Stimulated activated memory B cell treated with anti-CD40 and anti-IgM and Interleukin-4, amounts not matched to agents 10 μg/mL and 1 μg/mL and 100 μg/mL, for 72 hours (primary cell): ENCODE data around the gene SESN3.
"Not testable (repeated sequence)": the region's sequence is repeated elsewhere in the genome, so short reads cannot be mapped to it uniquely, and the experiment has no call there.

ENCODE experiments used
- ATAC-seq: fragments of 150-1000 bp; cut with Tn5 transposase; 2 replicates; pipeline ENCODE4 v1.10.0; 2021
- H3K27ac Mint-ChIP-seq: one replicate; pipeline ENCODE4 v1.8.0; 2022; ENCODE audit warnings: mild to moderate bottlenecking, mixed read lengths
- H3K27me3 Mint-ChIP-seq: one replicate; pipeline ENCODE4 v1.8.0; 2022; ENCODE audit warnings: mixed read lengths
- H3K36me3 Mint-ChIP-seq: one replicate; pipeline ENCODE4 v1.8.0; 2022; ENCODE audit warnings: mixed read lengths
- H3K4me1 Mint-ChIP-seq: one replicate; pipeline ENCODE4 v1.8.0; 2022; ENCODE audit warnings: mixed read lengths
- H3K4me3 Mint-ChIP-seq: one replicate; pipeline ENCODE4 v1.8.0; 2022; ENCODE audit warnings: mild to moderate bottlenecking, moderate library complexity, mixed read lengths
- H3K9me3 Mint-ChIP-seq: one replicate; pipeline ENCODE4 v1.8.0; 2022; ENCODE audit warnings: mixed read lengths

SESN3 gene

DNA sequence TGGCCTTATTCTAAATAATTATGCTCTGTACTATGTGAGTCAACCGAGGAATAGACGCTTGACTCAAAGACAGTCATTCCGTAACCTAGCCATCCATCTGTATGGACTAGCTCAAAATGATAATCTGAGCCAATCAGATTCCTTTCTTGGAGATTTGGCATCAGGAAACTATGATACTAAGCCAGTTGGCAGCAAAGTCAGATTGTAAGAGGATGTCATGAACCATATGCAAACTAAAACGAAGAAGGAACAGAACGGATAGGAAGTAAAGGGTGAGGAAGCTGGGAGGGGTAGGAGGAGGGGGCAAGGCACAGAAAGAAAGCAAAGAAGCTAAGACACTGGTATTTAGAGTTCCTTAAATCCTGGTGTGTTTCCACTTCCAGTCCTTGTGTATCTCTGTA is 10.7 kb upstream of the SESN3 start:
- peaks cover 35% of the 10 kb centered on the region for H3K4me1 Mint-ChIP-seq
- H3K36me3 Mint-ChIP-seq, result no peaks in the 10 kb centered on the region
- peak overlapping the region; percentile 92 for H3K27ac Mint-ChIP-seq
- no peaks in the 10 kb centered on the region for H3K9me3 Mint-ChIP-seq
- no peaks in the 10 kb centered on the region for H3K27me3 Mint-ChIP-seq
- peak; percentile 83 for ATAC-seq
- H3K4me3 Mint-ChIP-seq, result peak overlapping the region; percentile 59

GRCh38 chr11:95239871-95240649 is 9.1 kb upstream of the SESN3 start:
- H3K4me3 Mint-ChIP-seq, result no peak overlapping the region
- peak overlapping the region; percentile 92 for H3K27ac Mint-ChIP-seq
- no peaks in the 10 kb centered on the region for H3K27me3 Mint-ChIP-seq
- H3K9me3 Mint-ChIP-seq, result no peaks in the 10 kb centered on the region
- no peaks in the 10 kb centered on the region for H3K36me3 Mint-ChIP-seq
- peaks cover 34% of the 10 kb centered on the region for H3K4me1 Mint-ChIP-seq
- ATAC-seq, result no peak

DNA sequence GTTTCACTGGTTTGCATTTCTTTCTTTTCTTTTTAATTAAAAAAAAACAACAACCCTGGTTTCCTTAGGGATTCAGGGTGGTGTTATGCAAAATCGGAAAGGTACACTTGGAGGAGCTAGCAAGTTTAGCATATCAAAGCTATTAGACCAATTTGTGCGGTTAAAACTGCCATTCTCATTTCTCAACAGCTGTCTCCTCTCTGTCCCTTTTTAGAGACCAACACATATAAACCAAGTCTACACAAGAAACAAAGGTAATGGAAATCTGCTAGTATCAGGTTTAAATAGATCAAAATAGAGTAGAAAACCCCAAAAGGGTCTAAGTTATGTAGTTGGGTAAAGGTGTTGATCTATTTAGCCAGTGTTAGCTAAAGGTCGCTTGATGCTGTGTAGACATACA is 1.7 kb upstream of the SESN3 start:
- Mint-ChIP-seq H3K4me1 (peaks cover 16% of the 10 kb centered on the region), H3K27me3 (no peaks in the 10 kb centered on the region), H3K9me3 (no peaks in the 10 kb centered on the region), H3K4me3 (no peak overlapping the region), H3K27ac (no peak overlapping the region), H3K36me3 (no peaks in the 10 kb centered on the region)
- peak; percentile 1 for ATAC-seq

DNA sequence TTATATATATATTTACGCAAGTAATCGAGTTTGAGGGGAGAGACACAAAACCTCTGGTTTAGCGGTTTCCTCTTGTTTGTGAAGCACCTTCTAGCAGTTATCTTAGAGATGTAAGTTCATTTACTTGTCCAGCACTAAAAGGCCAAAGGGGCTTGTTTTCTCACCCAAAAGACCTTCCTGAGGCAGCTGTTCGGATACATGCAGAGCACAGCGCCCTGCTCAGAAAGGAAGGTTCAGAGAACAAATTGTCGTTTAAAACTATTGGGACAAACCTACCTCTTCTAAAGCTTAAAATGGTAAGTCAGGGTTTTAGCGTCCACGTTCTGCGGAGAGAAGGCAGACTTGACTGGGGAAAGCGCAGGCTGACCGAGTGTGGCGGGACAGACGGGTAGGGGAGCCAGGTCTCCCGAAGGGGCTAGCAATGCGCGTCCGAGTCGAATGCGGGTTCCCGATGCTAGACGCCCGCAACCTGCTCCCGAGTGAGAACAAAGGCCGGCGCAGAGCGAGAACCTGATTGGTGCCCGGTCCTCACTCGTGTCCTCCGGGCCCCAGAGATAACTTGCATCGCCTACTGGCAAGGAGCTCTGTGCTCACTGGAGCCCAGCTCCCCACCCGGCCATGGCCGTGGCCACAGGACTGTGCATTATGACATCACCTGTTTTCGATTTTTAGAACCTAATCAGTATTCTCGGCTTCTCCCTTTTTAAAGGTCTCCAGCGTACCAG is 1.0 kb upstream of the SESN3 start:
- H3K4me3 Mint-ChIP-seq, result no peak overlapping the region
- peak; percentile 80 for ATAC-seq
- H3K4me1 Mint-ChIP-seq, result peaks cover 16% of the 10 kb centered on the region
- no peaks in the 10 kb centered on the region for H3K36me3 Mint-ChIP-seq
- H3K9me3 Mint-ChIP-seq, result no peaks in the 10 kb centered on the region
- H3K27me3 Mint-ChIP-seq, result no peaks in the 10 kb centered on the region
- no peak overlapping the region for H3K27ac Mint-ChIP-seq

DNA sequence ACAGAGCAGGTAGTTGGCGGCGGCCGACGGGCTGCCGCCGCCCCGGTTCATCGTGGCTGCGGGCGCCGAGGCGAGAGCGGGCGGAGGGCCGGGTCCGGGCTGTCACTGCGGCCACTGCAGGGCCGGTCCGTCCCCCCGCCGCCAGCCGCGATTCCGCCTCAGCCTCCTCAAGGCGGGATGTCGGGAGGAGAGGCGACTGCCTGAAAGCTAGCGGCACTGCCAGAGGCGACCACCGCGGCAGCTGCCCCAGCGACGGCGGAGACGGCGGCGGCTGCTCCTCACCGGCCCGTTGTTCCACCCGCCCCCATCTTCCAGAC is 234 bp downstream of the SESN3 start:
- ATAC-seq, result no peak
- Mint-ChIP-seq H3K27ac (no peak overlapping the region), H3K36me3 (peaks cover 6% of the 10 kb centered on the region), H3K9me3 (no peaks in the 10 kb centered on the region), H3K4me1 (peaks cover 18% of the 10 kb centered on the region), H3K4me3 (no peak overlapping the region), H3K27me3 (no peaks in the 10 kb centered on the region)

DNA sequence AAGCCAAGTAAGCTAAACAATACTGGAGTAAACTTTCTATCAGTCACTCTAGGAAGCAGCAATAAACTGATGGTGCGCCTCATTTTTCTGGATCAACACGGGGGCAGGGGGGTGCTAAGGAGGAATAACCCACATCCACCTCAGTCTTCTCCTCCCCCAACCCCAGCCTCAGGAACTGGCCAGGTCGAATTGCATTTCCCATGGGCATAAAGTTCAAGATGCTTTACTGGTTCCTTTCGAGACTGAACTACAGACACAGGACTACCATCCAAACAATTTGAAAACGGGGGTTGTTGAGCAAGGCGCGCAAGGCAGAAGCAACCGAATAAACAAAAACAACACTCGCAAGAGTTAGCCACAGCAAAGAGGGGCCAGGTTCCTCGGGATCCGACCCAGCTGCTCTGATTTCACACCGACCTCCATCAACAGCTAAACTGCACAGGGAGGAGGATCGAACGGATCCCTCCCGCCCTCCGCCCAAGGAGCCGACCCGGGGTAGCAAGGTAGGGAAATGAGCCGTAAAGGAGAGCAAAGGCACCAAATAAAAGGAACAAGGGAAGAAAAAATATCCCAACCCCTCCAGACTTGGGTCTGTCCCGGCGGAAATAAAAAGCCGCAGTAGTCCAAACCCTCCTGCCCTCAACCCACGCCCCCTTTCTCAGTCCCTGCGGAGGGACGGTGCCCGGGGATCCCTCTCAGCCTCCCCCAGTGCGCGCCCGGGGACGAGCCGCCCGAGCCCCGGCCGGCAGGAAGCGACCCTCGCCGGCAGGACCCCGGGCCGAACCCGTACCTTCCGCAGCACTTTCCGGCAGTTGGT is 801 bp downstream of the SESN3 start:
- no peaks in the 10 kb centered on the region for H3K27me3 Mint-ChIP-seq

DNA sequence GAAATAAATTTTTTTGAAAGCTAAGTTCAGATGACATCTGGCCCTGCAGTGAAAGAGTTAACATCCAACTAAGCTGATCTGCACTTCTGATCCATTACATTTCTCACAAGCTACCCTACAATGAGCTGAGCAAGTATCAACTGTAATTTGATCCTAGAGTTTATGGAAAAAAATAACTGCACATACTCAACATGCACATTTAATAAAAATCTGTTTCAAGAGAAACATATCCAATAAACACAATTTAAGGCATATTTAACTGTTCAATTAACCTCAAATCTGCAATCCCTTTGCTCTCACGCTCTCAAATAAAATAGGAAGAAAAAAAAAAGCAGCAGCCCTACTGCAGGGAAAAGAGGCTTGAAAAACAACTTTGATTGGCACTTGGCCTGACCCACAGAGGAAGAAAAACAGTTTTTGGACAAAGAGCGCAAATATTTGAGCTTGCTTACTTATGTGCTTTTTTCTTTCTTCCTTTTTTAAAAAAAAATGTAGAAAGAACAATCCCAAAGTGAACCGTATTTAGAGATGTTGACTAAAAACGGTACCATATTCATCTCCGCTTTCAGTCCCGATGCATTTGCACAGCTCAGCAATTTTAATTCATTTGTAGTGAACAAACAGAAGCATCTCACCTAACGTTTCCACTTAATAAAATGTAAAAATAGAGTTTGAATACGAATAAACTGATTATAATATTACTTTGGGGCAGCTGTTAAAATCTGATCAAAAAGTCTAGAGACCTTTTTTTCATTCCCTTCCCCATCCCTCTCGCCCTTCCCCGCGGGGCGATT is 1.6 kb downstream of the SESN3 start:
- ATAC-seq, result no peak
- H3K4me3 Mint-ChIP-seq, result no peak overlapping the region
- peaks cover 19% of the 10 kb centered on the region for H3K36me3 Mint-ChIP-seq
- H3K27ac Mint-ChIP-seq, result no peak overlapping the region
- H3K4me1 Mint-ChIP-seq, result peaks cover 17% of the 10 kb centered on the region
- H3K27me3 Mint-ChIP-seq, result no peaks in the 10 kb centered on the region
- no peaks in the 10 kb centered on the region for H3K9me3 Mint-ChIP-seq

More for the DNA sequence above, 801 bp downstream of the SESN3 start:
- Mint-ChIP-seq H3K4me3 (no peak overlapping the region), H3K36me3 (peaks cover 12% of the 10 kb centered on the region), H3K9me3 (no peaks in the 10 kb centered on the region), H3K4me1 (peaks cover 22% of the 10 kb centered on the region), H3K27ac (no peak overlapping the region)
- ATAC-seq, result peak; percentile 1

- ATAC-seq, result no peak
- H3K36me3 Mint-ChIP-seq, result peaks cover 22% of the 10 kb centered on the region
- H3K4me1 Mint-ChIP-seq, result peaks cover 18% of the 10 kb centered on the region
- no peaks in the 10 kb centered on the region for H3K9me3 Mint-ChIP-seq
- H3K4me3 Mint-ChIP-seq, result no peak overlapping the region
- H3K27ac Mint-ChIP-seq, result no peak overlapping the region
- no peaks in the 10 kb centered on the region for H3K27me3 Mint-ChIP-seq
These were observed 2.8 kb downstream of the SESN3 start for GRCh38 chr11:95228081-95228749.

DNA sequence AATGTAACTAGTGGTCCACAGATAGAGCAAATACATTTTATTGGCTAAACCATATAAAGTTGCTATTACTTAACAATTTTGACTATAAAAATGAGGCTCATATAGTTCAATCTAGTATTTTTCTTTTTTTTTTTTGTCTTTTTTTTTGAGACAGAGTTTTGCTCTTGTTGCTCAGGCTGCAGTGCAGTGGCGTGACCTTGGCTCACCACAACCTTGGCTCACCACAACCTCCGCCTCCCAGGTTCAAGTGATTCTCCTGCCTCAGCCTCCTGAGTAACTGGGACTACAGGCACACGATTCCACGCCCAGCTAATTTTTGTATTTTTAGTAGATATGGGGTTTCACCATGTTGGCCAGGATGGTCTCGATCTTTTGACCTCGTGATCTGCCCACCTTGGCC is 3.9 kb downstream of the SESN3 start:
- H3K4me3 Mint-ChIP-seq, result peak overlapping the region; percentile 36
- not testable (repeated sequence) for H3K27ac Mint-ChIP-seq, ATAC-seq

DNA sequence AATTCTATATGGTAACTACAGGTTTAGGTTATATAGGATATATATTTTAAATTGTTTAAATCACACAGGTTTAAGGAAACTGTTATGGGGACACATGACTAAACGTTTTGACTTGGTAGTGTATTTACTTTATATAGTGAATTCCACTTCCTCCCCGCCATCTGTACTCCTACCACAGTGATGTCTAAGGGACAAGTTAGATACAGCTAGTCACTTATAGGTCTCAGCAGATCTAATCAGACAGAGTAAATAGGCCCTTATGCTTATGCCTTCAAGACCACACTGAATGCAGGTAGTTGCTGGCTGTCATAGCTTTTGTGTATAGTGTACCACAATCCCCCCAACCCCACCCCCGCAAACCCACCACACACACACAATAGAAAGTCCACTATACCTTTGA is 8.2 kb downstream of the SESN3 start:
- Mint-ChIP-seq H3K4me3 (no peak overlapping the region), H3K9me3 (no peaks in the 10 kb centered on the region), H3K27ac (no peak overlapping the region), H3K36me3 (peaks cover 48% of the 10 kb centered on the region), H3K4me1 (peaks cover 37% of the 10 kb centered on the region), H3K27me3 (no peaks in the 10 kb centered on the region)
- no peak for ATAC-seq

More for the DNA sequence above, 3.9 kb downstream of the SESN3 start:
- not testable (repeated sequence) for H3K27me3 Mint-ChIP-seq, H3K9me3 Mint-ChIP-seq
- Mint-ChIP-seq H3K36me3 (peaks cover 25% of the 10 kb centered on the region), H3K4me1 (peaks cover 28% of the 10 kb centered on the region)

- Mint-ChIP-seq H3K36me3 (peaks cover 37% of the 10 kb centered on the region), H3K4me1 (peaks cover 35% of the 10 kb centered on the region), H3K9me3 (no peaks in the 10 kb centered on the region), H3K4me3 (no peak overlapping the region), H3K27ac (no peak overlapping the region), H3K27me3 (no peaks in the 10 kb centered on the region)
- no peak for ATAC-seq
These were observed 11.4 kb downstream of the SESN3 start for GRCh38 chr11:95219599-95219998.

- ATAC-seq, result no peak
- peaks cover 32% of the 10 kb centered on the region for H3K36me3 Mint-ChIP-seq
- no peaks in the 10 kb centered on the region for H3K9me3 Mint-ChIP-seq
- peaks cover 36% of the 10 kb centered on the region for H3K4me1 Mint-ChIP-seq
- H3K27ac Mint-ChIP-seq, result no peak overlapping the region
- H3K27me3 Mint-ChIP-seq, result no peaks in the 10 kb centered on the region
- no peak overlapping the region for H3K4me3 Mint-ChIP-seq
These were observed 12.9 kb downstream of the SESN3 start for GRCh38 chr11:95218149-95218548.

- H3K9me3 Mint-ChIP-seq, result no peaks in the 10 kb centered on the region
- H3K36me3 Mint-ChIP-seq, result peaks cover 29% of the 10 kb centered on the region
- no peak for ATAC-seq
- no peak overlapping the region for H3K27ac Mint-ChIP-seq
- H3K27me3 Mint-ChIP-seq, result no peaks in the 10 kb centered on the region
- peaks cover 27% of the 10 kb centered on the region for H3K4me1 Mint-ChIP-seq
- H3K4me3 Mint-ChIP-seq, result no peak overlapping the region
These were observed 18.4 kb downstream of the SESN3 start for GRCh38 chr11:95212609-95213008.

DNA sequence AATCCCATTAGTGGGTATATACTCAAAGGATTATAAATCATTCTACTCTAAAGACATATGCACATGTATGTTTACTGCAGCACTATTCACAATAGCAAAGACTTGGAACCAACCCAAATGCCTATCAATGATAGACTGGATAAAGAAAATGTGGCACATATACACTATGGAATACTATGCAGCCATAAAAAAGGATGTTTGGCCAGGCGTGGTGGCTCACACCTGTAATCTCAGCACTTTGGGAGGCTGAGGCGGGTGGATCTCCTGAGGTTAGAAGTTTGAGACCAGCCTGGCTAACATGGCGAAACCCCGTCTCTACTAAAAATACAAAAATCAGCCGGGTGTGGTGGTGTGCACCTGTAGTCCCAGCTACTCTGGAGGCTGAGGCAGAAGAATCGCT is 21.5 kb downstream of the SESN3 start:
- Mint-ChIP-seq H3K36me3 (peaks cover 38% of the 10 kb centered on the region), H3K4me1 (peaks cover 41% of the 10 kb centered on the region)
- ATAC-seq, H3K27ac Mint-ChIP-seq, H3K4me3 Mint-ChIP-seq, H3K9me3 Mint-ChIP-seq, H3K27me3 Mint-ChIP-seq: not testable (repeated sequence)
